NCI-H1105 (cell line): ENCODE results near the gene CERS6.
"Not testable (repeated sequence)": the region's sequence is repeated elsewhere in the genome, so short reads cannot be mapped to it uniquely, and the experiment has no call there.

Experiments used
- DNase-seq: peaks from one replicate; lab custom pipeline; 2025; lab: John Stamatoyannopoulos, UW

The CERS6 gene

DNA sequence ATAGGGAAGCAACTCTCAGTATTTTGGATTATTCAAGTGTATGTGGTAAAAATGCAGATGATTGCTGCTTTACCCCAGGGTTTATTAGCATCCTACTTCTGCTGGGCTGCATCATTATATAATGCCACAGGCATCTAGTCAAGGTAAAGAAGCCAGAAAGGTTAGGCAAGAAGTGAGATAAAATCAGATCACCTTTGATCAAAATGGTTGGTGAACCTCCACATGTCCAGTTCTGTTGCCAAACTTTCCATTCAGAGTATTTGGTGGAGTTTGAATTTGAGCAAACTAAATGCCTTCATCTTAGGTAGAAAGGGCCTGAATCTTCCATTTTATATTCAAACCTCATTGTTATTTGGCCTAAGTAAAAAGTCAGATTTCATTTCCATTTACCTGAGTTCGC lies 316.6 kb downstream of the CERS6 start:
- no peak for DNase-seq

GRCh38 chr2:168773128-168773527 lies 317.1 kb downstream of the CERS6 start:
- no peak for DNase-seq

- DNase-seq = peak; percentile 6
Measured at GRCh38 chr2:168773719-168774521, 317.8 kb downstream of the CERS6 start.

GRCh38 chr2:168775837-168776236 lies 319.8 kb downstream of the CERS6 start:
- DNase-seq = no peak

DNA sequence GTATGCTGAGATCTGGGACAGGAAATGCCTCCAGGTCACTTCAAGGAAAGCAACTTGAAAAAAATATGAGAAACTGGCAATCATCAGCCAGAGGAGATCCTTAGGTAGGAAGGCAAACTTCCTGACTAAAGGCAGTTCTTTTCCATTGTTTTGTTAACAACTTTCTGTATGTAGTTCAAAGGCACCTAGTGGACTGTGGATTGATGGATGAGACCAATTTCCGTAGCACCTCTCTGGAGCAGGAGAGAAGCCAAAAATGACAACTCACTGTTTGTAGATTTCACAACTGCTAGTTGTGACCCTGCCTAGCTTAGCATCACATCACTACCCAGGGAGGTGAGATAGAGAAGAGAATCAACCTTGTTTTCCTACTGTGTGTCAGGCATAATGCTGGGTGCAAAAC lies 324.6 kb downstream of the CERS6 start:
- no peak for DNase-seq

DNA sequence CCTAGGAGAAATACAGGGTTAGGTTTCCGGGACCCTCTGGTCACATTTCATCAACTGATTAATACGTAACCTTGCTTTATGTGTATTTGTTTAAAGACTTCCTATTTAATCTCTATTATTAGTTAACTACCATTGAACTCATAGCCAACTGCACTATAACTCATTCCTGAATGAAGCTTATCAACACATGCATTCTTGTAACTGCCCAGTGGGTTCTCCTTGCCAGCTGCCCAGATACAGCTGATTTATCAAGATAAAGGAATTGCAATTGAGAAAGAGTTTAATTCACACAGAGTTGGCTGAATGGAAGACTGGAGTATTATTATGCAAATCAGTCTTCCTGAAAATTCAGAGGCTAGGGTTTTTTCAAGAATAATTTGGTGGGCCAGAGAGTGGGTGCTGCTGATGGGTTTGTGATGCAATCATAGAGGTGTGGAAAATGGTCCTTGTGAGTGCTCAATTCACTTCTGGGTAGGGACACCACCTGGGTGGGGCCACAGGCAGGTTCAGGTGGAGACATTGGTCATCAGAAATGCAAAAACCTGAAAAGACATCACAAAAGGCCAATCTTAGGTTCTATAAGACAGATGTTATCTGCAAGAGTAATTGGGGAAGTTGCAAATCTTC lies 325.2 kb downstream of the CERS6 start:
- no peak for DNase-seq

GRCh38 chr2:168782271-168782670 lies 326.2 kb downstream of the CERS6 start:
- no peak for DNase-seq

GRCh38 chr2:168784993-168785392 lies 328.9 kb downstream of the CERS6 start:
- no peak for DNase-seq

DNA sequence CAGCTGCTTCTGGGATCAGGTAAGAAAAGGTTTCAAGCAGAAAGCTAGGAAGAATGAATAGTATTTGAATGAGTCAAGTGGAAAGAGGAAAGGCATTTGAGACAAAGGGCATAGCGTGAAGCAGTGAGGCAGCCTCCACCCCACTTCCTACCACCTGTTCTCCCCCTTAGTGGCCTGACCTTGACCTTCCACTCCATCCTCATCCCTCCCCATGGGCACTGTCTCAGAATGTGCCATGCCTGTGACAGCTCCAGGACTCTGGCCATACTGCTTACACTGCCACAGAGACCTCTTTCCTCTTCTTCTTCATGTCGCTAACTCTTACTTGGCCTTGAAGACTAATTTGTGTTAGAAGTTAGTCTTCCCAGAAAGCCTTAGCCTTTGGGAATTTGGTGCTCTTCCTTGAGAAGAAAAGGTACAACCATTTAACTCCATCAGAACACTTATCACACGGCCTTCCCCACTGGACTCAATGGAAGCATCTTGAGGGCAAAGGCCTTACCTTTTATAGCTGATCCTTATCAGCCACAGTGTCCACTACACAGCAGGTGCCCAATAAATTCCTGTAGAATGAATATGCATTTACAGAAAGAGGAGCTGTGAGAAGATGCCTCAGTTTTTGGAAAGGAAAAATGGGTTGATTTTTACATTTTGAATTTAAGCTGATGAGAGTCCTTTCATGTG lies 331.2 kb downstream of the CERS6 start:
- no peak for DNase-seq

DNA sequence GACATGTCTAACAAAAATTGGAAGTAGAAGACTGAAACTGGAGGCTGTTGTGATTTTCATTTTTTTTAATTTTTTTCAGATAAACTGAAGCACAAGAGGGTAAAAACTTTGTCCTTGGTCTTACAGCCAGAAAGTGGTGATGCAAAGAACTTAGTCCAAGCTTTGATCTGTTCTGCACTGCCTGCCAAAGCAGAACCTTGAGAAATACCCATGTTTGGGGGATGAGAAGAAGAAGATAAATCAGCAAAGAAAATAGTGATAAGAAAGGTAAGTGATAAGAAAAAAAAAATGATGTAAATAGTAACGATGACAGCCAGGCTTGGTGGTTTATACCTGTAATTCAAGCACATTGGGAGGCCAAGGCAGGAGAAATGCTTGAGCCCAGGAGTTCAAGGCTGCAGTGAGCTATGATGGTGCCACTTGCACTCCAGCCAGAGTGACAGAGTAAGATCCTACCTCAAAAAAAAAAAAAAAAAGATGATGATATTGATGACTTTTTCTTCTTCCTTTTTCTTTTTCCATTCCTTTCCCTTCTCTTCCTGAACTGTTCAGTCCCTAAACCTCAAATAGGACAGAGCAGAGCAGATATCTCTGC lies 331.8 kb downstream of the CERS6 start:
- no peak for DNase-seq

- no peak for DNase-seq
Measured at GRCh38 chr2:168789776-168790175, 333.7 kb downstream of the CERS6 start.

DNA sequence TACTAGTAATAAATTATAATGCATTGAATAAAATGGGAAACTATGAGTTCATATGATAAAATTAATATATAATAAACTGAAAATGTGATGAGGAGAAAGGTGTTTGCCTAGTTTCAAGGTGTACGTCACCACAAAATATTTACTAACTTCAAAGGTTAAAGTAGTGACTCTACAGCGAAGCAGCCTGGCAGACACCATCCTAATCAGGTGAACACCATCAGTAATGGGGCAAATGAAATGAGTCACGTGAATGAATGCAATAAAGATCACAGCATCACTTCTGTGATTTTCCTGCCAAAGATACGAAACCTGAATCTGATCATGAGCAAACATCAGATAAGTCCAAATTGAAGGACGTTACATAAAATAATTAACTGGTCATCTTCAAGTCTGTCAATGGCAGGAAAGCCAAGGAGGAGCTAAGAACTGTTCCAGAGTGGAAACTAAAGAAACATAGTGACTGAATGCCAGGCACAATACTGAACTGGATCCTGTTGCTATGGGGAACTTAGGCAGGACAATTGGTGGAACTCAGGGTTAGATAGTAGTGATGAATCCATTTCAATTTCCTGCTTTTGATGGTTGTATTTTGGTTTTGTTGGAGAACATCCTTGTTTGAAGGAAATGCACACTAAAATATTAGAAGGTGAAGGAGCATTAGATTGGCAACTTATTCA lies 334.3 kb downstream of the CERS6 start:
- no peak for DNase-seq

GRCh38 chr2:168791140-168791539 lies 335.1 kb downstream of the CERS6 start:
- DNase-seq = not testable (repeated sequence)

DNA sequence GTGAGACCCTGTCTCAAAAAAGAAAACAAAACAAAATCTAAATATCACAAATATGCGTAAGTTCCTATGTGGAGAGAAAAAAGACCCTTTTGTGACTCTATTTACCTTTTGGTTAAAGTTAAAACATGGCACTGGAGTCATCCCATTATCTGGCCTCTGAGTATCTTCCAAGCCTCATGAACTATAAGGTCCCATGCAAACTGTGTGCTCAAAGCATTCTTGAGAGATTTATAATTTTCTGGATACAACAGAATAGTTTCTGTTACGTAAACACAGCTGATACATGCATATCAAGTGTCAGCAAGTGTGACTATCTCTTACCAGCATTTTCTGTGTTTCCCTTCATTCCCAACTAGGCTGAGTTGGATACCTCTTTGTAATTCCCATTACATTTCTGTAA lies 337.5 kb downstream of the CERS6 start:
- no peak for DNase-seq

DNA sequence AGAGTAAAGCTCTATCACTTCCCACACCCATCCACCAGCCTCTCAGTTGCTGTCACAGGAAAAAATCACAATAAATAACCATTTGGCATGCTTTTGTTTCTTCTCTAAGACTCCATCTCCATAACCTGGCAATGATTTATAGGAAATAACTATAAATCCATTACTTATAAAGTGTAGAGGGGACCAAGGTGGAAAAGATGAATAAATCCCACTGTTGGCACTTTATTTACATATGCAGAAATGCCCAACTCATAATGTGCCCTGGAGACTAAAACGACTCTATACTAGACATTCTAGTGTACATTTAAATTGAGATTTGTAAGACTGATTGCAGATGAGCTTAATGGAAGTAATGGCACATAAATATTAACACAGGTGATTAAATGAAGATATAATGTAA lies 338.9 kb downstream of the CERS6 start:
- DNase-seq = no peak

DNA sequence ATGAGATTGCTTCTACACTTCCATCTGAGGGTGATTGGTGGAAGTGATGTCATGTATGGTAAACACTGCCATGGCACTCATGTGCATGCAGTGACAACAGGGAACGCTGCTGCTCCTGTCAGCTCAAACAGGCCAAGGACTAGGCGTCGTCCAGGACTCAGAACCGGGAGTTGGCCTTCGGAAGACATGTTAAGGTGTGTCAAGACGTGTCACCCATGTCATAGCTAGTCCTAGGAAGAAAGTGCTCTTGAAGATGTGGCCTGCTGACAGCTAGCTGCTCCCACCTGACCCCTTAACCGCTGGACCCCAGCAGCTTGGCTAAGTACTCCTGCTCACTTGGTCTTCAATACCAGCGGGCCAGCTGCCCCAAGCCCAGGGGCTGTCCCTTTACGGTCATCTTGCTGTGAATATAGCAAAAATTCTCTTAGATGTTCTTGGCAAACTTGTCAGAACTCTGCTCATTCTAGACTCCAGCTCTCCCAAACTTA lies 340.1 kb downstream of the CERS6 start:
- no peak for DNase-seq

DNA sequence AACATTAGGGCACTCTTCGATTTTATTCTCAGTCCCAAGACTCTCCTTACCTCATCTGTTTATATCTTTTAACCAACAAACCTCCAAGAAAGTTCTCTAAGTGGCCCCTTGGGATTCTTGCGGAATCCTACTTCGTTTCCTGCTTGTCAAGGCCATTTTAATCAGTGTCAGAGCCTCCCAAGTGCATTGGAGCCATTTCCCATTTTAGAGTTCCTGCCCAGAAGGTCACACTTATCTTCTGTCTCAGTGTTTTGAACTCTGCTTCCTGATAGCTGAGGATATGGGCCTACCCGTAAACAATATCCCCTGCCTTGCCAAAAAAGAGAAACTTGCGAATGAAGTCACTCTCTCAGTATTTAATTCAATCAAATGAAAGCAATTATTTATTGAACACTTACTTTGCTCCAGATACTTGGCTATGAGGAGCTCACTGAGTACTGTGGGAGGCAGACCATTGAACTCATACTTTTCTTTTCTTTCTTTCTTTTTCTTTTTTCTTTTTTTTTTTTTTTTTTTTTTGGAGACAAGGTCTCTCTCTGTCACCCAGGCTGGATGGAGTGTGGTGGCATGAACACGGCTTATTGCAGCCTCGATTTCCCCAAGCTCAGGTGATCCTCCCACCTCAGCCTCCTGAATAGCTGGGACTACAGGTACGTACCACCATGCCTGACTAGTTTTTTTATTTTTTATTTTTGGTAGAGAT lies 340.7 kb downstream of the CERS6 start:
- no peak for DNase-seq

- no peak for DNase-seq
Measured at GRCh38 chr2:168797286-168797655, 341.2 kb downstream of the CERS6 start.

GRCh38 chr2:168798076-168798887 lies 342.2 kb downstream of the CERS6 start:
- no peak for DNase-seq

DNA sequence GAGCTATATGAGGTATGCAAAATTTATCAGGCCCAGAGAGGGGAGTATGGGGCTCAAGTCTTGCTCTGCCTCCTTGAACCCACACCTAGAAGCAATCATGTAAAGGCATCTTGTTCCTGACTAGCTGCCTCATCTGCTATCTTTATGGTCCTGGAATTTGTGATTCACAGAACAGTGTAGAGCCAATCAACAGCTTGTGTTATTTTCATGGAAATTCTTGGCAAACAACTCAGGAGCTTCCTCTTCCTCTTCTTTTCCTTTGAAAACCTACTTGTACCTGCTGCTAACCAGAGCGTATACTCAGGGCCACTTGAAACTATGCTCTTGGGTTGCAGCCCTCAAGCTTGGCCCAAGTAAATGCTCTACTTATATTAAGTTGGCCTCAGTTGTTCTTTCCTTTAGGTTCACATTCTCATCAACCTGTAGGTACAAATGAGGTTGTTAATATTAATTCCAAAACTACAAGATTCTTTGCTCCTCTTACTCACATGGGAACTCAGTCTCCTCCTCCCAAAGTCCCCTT lies 342.9 kb downstream of the CERS6 start:
- DNase-seq = no peak
